HepG2 (cell line): ENCODE data around the gene PFN4. TPM values are rescaled to one million over a fixed set of nuclear protein-coding genes. Genes with fewer than 3 reads are reported as not detected.

ENCODE experiments used
- ATM ChIP-seq: fragments of 450-650 bp; IDR thresholded peaks from 2 replicates; pipeline ENCODE4 v1.7.1; 2017; ENCODE audit warnings: mild to moderate bottlenecking, borderline replicate concordance
- GTF3A ChIP-seq: sonication (generic); formaldehyde crosslinking; conservative IDR thresholded peaks from 2 replicates; pipeline ENCODE4 v1.4.0; 2020; ENCODE audit warnings: mild to moderate bottlenecking, missing genetic modification reagents
- KAT8 ChIP-seq: IDR thresholded peaks from 2 replicates; pipeline ENCODE4 v1.6.1; 2016; ENCODE audit warnings: missing genetic modification reagents, missing compliant biosample characterization
- KDM5A ChIP-seq: fragments of 200-600 bp; sonication (generic); IDR thresholded peaks from 2 replicates; pipeline ENCODE4 v1.7.0; 2018; ENCODE audit warnings: antibody characterized with exemption, mild to moderate bottlenecking, low read length, borderline replicate concordance
- KLF15 ChIP-seq: sonication (generic); formaldehyde crosslinking; IDR thresholded peaks from 2 replicates; pipeline ENCODE4 v1.8.1; 2023; ENCODE audit warnings: borderline replicate concordance, mild to moderate bottlenecking, inconsistent platforms, missing genetic modification reagents, mixed read lengths
- MEIS1 ChIP-seq: sonication (generic); formaldehyde crosslinking; IDR thresholded peaks from 2 replicates; pipeline ENCODE4 v1.9.0; 2021; ENCODE audit warnings: mild to moderate bottlenecking, missing genetic modification reagents, moderate library complexity, borderline replicate concordance
- MIXL1 ChIP-seq: IDR thresholded peaks from 2 replicates; pipeline ENCODE4 v1.6.1; 2016
- NFYC ChIP-seq: IDR thresholded peaks from 2 replicates; pipeline ENCODE4 v1.6.1; 2016; ENCODE audit warnings: missing genetic modification reagents, missing compliant biosample characterization
- SIN3B ChIP-seq: fragments of 150-350 bp; IDR thresholded peaks from 2 replicates; pipeline ENCODE4 v1.6.1; 2014; ENCODE audit warnings: low read length
- SUZ12 ChIP-seq: fragments of 150-350 bp; IDR thresholded peaks from 2 replicates; pipeline ENCODE4 v1.6.1; 2014; ENCODE audit warnings: low read depth, low read length
- ZNF253 ChIP-seq: sonication (generic); formaldehyde crosslinking; IDR thresholded peaks from 2 replicates; pipeline ENCODE4 v1.8.0; 2022; ENCODE audit warnings: mild to moderate bottlenecking, missing genetic modification reagents, borderline replicate concordance
- ZNF501 ChIP-seq: sonication (generic); formaldehyde crosslinking; IDR thresholded peaks from 2 replicates; pipeline ENCODE4 v1.5.1; 2020; ENCODE audit warnings: mild to moderate bottlenecking, moderate library complexity, missing genetic modification reagents
- ZNF589 ChIP-seq: sonication (generic); formaldehyde crosslinking; conservative IDR thresholded peaks from 2 replicates; pipeline ENCODE4 v1.8.0; 2022; ENCODE audit warnings: mild to moderate bottlenecking, moderate library complexity, missing genetic modification reagents
- polyA plus RNA-seq, 8 experiments: library from polyadenylated mRNA; depleted of rRNA in 3 of 8; stranded (reverse) in 7 of 8; unstranded in 1 of 8; fragments of >200 nt; fragmentation: Illumina TruSeq in 4 of 8; extraction: Trizol in 4 of 8; gene quantifications; 2 replicates each; pipeline versions ENCODE4 v1.2.1 to v1.2.3, GENCODE V29; 2011 to 2016; ENCODE audit warnings: low read depth in 4 of 8, missing spikeins in 1 of 8, mixed read lengths in 1 of 8; ENCODE audit not compliant: insufficient read depth in 1 of 8
- total RNA-seq, 5 experiments: library from RNA; depleted of rRNA; stranded (reverse); fragments of >200 nt; fragmentation: Illumina TruSeq; extraction: Trizol; gene quantifications; 2 replicates each; pipeline ENCODE4 v1.2.3, GENCODE V29; 2016; ENCODE audit warnings: low read depth in 1 of 5
- TF ChIP-seq, protein P1 (sequence below), 2 experiments: fragments of 450-650 bp in 1 of 2; sonication (generic) in 1 of 2; formaldehyde crosslinking in 1 of 2; IDR thresholded peaks; 2 replicates each; pipeline versions ENCODE4 v1.6.1 to v1.8.0; 2016 to 2022; ENCODE audit warnings: antibody characterized with exemption in 1 of 2, mild to moderate bottlenecking in 1 of 2, missing genetic modification reagents in 1 of 2
- TF ChIP-seq, protein P2 (sequence below): sonication (generic); formaldehyde crosslinking; IDR thresholded peaks from 2 replicates; pipeline ENCODE4 v1.4.0; 2020; ENCODE audit warnings: missing genetic modification reagents
- TF ChIP-seq, protein P3 (sequence below): IDR thresholded peaks from 2 replicates; pipeline ENCODE4 v1.6.1; 2016; ENCODE audit warnings: missing compliant biosample characterization, missing genetic modification reagents, borderline replicate concordance

Gene PFN4
- total and polyA plus RNA-seq, 2 of the 13 experiments (the other 11 are each of a cell fraction or from before 2014, with no cell fraction given) = 0.12 to 0.20 TPM

DNA sequence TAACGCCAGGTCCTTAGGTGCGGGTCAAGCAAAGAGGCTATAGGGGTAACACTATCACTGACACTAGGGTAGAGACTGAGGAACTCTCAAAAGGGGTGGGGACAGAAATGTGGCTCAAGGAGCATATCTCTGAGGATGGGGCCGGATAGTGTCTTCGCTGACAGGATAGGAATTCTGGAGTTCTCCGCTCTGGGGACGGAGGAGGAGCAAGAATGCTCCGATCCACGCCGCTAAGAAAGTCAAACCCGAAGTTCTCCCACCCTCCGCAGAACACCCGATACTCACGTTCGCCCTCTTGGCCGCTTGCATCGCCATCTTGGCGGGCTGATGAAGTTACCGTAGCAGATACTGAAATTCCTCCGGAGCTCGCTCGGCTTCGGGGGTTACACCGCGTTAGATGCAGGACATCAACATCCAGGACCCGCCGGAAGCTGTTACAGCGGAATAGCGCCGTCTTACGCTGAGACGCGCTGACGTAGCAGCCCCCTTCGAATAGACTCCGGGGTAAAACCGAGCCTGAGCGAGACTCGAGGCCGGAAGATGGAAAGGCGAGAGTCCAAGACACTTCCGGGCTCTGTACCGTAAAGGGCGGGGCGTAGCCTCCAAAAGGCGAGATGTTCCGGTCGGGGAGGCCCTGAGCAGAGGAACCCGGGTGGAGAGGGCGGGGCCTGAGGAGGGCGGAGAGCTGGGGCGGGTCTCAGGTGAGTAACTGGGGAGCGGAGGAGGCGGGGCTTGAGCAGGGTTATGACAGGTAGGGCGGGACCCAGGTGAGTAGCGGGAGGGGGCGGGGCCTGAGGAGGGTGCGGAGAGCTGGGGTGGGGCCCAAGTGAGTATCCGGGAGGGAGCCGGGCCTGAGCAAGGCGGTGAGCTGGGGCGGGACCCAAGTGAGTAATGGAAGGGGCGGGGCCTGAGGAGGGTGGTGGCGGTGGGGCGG is 47.0 kb downstream of the PFN4 start, which contains the start of gene SF3B6 (continued):
- TF ChIP-seq, protein P1, sequence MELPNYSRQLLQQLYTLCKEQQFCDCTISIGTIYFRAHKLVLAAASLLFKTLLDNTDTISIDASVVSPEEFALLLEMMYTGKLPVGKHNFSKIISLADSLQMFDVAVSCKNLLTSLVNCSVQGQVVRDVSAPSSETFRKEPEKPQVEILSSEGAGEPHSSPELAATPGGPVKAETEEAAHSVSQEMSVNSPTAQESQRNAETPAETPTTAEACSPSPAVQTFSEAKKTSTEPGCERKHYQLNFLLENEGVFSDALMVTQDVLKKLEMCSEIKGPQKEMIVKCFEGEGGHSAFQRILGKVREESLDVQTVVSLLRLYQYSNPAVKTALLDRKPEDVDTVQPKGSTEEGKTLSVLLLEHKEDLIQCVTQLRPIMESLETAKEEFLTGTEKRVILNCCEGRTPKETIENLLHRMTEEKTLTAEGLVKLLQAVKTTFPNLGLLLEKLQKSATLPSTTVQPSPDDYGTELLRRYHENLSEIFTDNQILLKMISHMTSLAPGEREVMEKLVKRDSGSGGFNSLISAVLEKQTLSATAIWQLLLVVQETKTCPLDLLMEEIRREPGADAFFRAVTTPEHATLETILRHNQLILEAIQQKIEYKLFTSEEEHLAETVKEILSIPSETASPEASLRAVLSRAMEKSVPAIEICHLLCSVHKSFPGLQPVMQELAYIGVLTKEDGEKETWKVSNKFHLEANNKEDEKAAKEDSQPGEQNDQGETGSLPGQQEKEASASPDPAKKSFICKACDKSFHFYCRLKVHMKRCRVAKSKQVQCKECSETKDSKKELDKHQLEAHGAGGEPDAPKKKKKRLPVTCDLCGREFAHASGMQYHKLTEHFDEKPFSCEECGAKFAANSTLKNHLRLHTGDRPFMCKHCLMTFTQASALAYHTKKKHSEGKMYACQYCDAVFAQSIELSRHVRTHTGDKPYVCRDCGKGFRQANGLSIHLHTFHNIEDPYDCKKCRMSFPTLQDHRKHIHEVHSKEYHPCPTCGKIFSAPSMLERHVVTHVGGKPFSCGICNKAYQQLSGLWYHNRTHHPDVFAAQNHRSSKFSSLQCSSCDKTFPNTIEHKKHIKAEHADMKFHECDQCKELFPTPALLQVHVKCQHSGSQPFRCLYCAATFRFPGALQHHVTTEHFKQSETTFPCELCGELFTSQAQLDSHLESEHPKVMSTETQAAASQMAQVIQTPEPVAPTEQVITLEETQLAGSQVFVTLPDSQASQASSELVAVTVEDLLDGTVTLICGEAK (IDR thresholded peaks at IDR 0.05) = peak; percentile 96
- TF ChIP-seq, protein P1 (CRISPR knock-in tag; IDR thresholded peaks at IDR 0.05) = peak; percentile 94
- TF ChIP-seq ZNF589 (CRISPR knock-in tag) (0 out of 2 replicates have a peak, but pooled peaks have one; percentile 82), MEIS1 (peak; percentile 90; the same call in 1 of the 2 replicates), MIXL1 (CRISPR knock-in tag) (peak; percentile 92), SUZ12 (no peak), GTF3A (CRISPR knock-in tag) (peak; percentile 98), ZNF501 (CRISPR knock-in tag) (peak; percentile 99), ATM (no peak), KAT8 (peak; percentile 100), NFYC (CRISPR knock-in tag) (peak; percentile 60; the same call in 1 of the 2 replicates), SIN3B (peak; percentile 90), KDM5A (peak; percentile 97), ZNF253 (CRISPR knock-in tag) (peak; percentile 92; the same call in 1 of the 2 replicates), KLF15 (peak; percentile 44; the same call in 1 of the 2 replicates)
- TF ChIP-seq, protein P2, sequence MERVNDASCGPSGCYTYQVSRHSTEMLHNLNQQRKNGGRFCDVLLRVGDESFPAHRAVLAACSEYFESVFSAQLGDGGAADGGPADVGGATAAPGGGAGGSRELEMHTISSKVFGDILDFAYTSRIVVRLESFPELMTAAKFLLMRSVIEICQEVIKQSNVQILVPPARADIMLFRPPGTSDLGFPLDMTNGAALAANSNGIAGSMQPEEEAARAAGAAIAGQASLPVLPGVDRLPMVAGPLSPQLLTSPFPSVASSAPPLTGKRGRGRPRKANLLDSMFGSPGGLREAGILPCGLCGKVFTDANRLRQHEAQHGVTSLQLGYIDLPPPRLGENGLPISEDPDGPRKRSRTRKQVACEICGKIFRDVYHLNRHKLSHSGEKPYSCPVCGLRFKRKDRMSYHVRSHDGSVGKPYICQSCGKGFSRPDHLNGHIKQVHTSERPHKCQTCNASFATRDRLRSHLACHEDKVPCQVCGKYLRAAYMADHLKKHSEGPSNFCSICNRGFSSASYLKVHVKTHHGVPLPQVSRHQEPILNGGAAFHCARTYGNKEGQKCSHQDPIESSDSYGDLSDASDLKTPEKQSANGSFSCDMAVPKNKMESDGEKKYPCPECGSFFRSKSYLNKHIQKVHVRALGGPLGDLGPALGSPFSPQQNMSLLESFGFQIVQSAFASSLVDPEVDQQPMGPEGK = peak; percentile 84
- TF ChIP-seq, protein P3, sequence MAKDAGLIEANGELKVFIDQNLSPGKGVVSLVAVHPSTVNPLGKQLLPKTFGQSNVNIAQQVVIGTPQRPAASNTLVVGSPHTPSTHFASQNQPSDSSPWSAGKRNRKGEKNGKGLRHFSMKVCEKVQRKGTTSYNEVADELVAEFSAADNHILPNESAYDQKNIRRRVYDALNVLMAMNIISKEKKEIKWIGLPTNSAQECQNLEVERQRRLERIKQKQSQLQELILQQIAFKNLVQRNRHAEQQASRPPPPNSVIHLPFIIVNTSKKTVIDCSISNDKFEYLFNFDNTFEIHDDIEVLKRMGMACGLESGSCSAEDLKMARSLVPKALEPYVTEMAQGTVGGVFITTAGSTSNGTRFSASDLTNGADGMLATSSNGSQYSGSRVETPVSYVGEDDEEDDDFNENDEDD (CRISPR knock-in tag) = no peak
